Breast epithelium (tissue), 4 donors: Measurements from ENCODE around the gene OSBPL3. TPM values are rescaled to one million over a fixed set of nuclear protein-coding genes. Genes with fewer than 3 reads are reported as not detected.

Experiments
- DNase-seq, 2 donors: peaks; one replicate each; pipeline ENCODE4 v3.0.0-alpha.2; 2019; ENCODE audit warnings: low spot score in 2 of 2
- H3K27ac ChIP-seq, 2 donors: fragments of 200-600 bp; sonication (generic) in 1 of 2; one replicate each; pipeline ENCODE4 v1.5.1; 2016 to 2019; ENCODE audit warnings: mild to moderate bottlenecking in 1 of 2
- H3K27me3 ChIP-seq, 2 donors: fragments of 200-600 bp; sonication (generic) in 1 of 2; one replicate each; pipeline versions ENCODE4 v1.5.1 to v1.6.0; 2017 to 2019; ENCODE audit warnings: control low read depth in 1 of 2, mild to moderate bottlenecking in 1 of 2
- H3K36me3 ChIP-seq: fragments of 200-600 bp; one replicate; pipeline ENCODE4 v1.5.1; 2019
- H3K4me1 ChIP-seq, 2 donors: fragments of 200-600 bp; sonication (generic); one replicate each; pipeline ENCODE4 v1.5.1; 2016 to 2019; ENCODE audit warnings: control low read depth in 1 of 2
- H3K4me3 ChIP-seq, 3 donors: fragments of 200-600 bp; sonication (generic); 1 replicate in 2 of 3; 2 replicates in 1 of 3; pipeline ENCODE4 v1.5.1; 2016 to 2019; ENCODE audit warnings: mild to moderate bottlenecking in 3 of 3, moderate library complexity in 2 of 3
- H3K9me3 ChIP-seq, 2 donors: fragments of 200-600 bp; sonication (generic) in 1 of 2; one replicate each; pipeline ENCODE4 v1.5.1; 2016 to 2019; ENCODE audit warnings: control low read depth in 1 of 2
- CTCF ChIP-seq, 3 donors: fragments of 450-650 bp; IDR thresholded peaks; one replicate each; pipeline ENCODE4 v1.5.1; 2016 to 2017; ENCODE audit warnings: antibody characterized with exemption in 3 of 3, mild to moderate bottlenecking in 3 of 3, moderate library complexity in 3 of 3
- POLR2A ChIP-seq: fragments of 450-650 bp; IDR thresholded peaks from one replicate; pipeline ENCODE4 v1.6.1; 2016; ENCODE audit warnings: antibody characterized with exemption, mild to moderate bottlenecking, moderate library complexity
- POLR2AphosphoS5 ChIP-seq, 3 donors: sonication (generic); formaldehyde crosslinking; IDR thresholded peaks; one replicate each; pipeline ENCODE4 v1.6.1; 2017; ENCODE audit warnings: antibody characterized with exemption in 3 of 3
- intact Hi-C: fragments of 100-400 bp; cut with DNase I; formaldehyde crosslinking; loops from one replicate; pipeline ENCODE4 v1.15.1; 2023; ENCODE audit warnings: low total_unique reads
- total RNA-seq, 3 donors: library from RNA; depleted of rRNA; stranded (reverse); fragments of >200 nt; gene quantifications; one replicate each; pipeline ENCODE4 v1.1.0, GENCODE V29; 2016

The OSBPL3 gene
- total RNA-seq, 3 donors from 2014 or later = 6.4 to 20.5 (median 8.5) TPM

GRCh38 chr7:24752073-24752800, 227.7 kb downstream of the OSBPL3 start:
- H3K4me3 ChIP-seq = no peak overlapping the region
- no peaks in the 10 kb centered on the region for H3K4me1 ChIP-seq
- H3K27me3 ChIP-seq = no peaks in the 10 kb centered on the region
- intact Hi-C loops = loop anchor here (10.0 kb wide), 2 partner anchors 1683 to 1797 kb away; no protein-coding TSS in a partner anchor
- peak overlapping the region; percentile 19 to 68 for H3K27ac ChIP-seq
- no peak for TF ChIP-seq CTCF (IDR thresholded peaks at IDR 0.05)
- TF ChIP-seq POLR2A = no peak
- no peak for TF ChIP-seq POLR2AphosphoS5 (IDR thresholded peaks at IDR 0.05)
- DNase-seq = no peak
- H3K9me3 ChIP-seq = no peaks in the 10 kb centered on the region
- H3K36me3 ChIP-seq = no peaks in the 10 kb centered on the region

GRCh38 chr7:24751484-24751883, 228.5 kb downstream of the OSBPL3 start:
- TF ChIP-seq POLR2A = no peak
- TF ChIP-seq POLR2AphosphoS5 (IDR thresholded peaks at IDR 0.05) = no peak
- TF ChIP-seq CTCF (IDR thresholded peaks at IDR 0.05) = no peak
- no peaks in the 10 kb centered on the region for H3K27me3 ChIP-seq
- no peak overlapping the region for H3K27ac ChIP-seq
- no peaks in the 10 kb centered on the region for H3K4me1 ChIP-seq
- DNase-seq = no peak
- intact Hi-C loops = loop anchor here (10.0 kb wide), 2 partner anchors 1683 to 1797 kb away; no protein-coding TSS in a partner anchor
- no peaks in the 10 kb centered on the region for H3K36me3 ChIP-seq
- no peaks in the 10 kb centered on the region for H3K9me3 ChIP-seq
- no peak overlapping the region for H3K4me3 ChIP-seq

GRCh38 chr7:24750441-24751055, 229.4 kb downstream of the OSBPL3 start:
- TF ChIP-seq CTCF (IDR thresholded peaks at IDR 0.05) = no peak
- intact Hi-C loops = loop anchor here (10.0 kb wide), 2 partner anchors 1684 to 1796 kb away; no protein-coding TSS in a partner anchor
- Histone ChIP-seq H3K27me3 (no peaks in the 10 kb centered on the region), H3K27ac (no peak overlapping the region), H3K9me3 (no peaks in the 10 kb centered on the region), H3K36me3 (no peaks in the 10 kb centered on the region), H3K4me3 (no peak overlapping the region), H3K4me1 (no peaks in the 10 kb centered on the region)
- no peak for DNase-seq

GRCh38 chr7:24748521-24748920, 231.5 kb downstream of the OSBPL3 start:
- DNase-seq = no peak
- intact Hi-C loops = no loop called here
- H3K36me3 ChIP-seq = no peaks in the 10 kb centered on the region
- no peaks in the 10 kb centered on the region for H3K4me1 ChIP-seq
- H3K4me3 ChIP-seq = no peak overlapping the region
- no peak for TF ChIP-seq POLR2AphosphoS5 (IDR thresholded peaks at IDR 0.05)
- TF ChIP-seq POLR2A = no peak
- TF ChIP-seq CTCF (IDR thresholded peaks at IDR 0.05) = no peak
- no peak overlapping the region for H3K27ac ChIP-seq
- H3K9me3 ChIP-seq = no peaks in the 10 kb centered on the region
- no peaks in the 10 kb centered on the region for H3K27me3 ChIP-seq

Other genes starting within 250 kb of the OSBPL3 start
- 10 to 100 TPM; 12.3 to 33.5 (median 15.1) TPM for gene GSDME, start 222.7 kb downstream of the OSBPL3 start, total RNA-seq
- gene CYCS, start 145.1 kb upstream of the OSBPL3 start, total RNA-seq = 10 to 100 TPM; 18.1 to 33.8 (median 30.5) TPM
- not detected for gene NPVF, start 248.3 kb upstream of the OSBPL3 start, total RNA-seq